ENCODE data around the gene RINT1. TPM values are rescaled to one million over a fixed set of nuclear protein-coding genes. Genes with fewer than 3 reads are reported as not detected.

Gene RINT1
- total RNA-seq, 1 donor from 2014 or later, result 14.6 TPM

DNA sequence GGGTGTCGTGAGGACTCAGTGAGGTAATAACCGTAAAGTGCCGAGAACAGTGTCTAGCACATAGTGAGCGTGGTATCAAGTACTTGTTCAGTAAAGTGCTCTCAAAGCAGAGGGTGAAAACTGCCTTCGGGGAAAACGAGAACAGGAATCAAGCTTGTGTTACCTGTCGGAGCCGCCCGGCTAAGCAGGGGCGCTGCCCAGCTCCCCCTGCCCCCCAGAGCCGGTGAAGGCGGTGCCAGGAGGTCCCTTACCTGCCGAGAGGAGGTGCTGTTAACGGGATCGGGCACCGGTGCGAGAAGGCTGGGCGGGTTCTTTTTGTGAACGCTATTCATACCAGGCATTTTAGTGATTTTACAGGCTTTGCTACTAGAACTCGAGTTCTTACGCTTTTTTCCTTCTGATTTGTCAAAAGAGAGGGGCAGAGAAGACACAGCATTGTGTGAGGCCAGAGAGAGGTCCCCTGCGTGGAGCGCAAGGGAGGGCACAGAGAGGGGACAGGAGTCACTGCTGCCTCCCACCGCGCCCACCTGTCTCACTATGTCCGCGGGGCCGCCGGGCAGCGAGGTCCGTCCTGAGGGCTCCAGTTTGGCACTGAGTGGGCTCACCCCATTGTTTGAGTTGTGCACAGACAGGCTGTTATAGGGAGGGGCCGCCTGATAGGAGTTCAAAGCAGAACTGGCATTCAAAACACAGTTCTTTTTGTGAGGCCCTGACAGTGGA is 81.8 kb downstream of the RINT1 start:
- Histone ChIP-seq H3K4me3 (ENCODE audit: low read length in 3 of 3) (no peak overlapping the region), H3K36me3 (ENCODE audit: control insufficient read depth in 3 of 3, insufficient read depth in 3 of 3, low read length in 3 of 3) (peaks cover 13 to 22% (median 15%) of the 10 kb centered on the region in 3 donors), H3K4me1 (ENCODE audit: control insufficient read depth in 3 of 3, insufficient read depth in 3 of 3, low read length in 3 of 3) (peaks cover 5 to 15% (median 8%) of the 10 kb centered on the region in 3 donors), H3K9ac (ENCODE audit: low read depth in 1 of 3, low read length in 3 of 3) (no peak overlapping the region), H3K9me3 (ENCODE audit: control insufficient read depth in 3 of 3, low read length in 3 of 3) (no peaks in the 10 kb centered on the region), H3K27ac (ENCODE audit: low read depth, low read length) (no peak overlapping the region), H3K27me3 (ENCODE audit: control insufficient read depth in 3 of 3, insufficient read depth in 3 of 3, low read length in 3 of 3) (no peaks in the 10 kb centered on the region)

DNA sequence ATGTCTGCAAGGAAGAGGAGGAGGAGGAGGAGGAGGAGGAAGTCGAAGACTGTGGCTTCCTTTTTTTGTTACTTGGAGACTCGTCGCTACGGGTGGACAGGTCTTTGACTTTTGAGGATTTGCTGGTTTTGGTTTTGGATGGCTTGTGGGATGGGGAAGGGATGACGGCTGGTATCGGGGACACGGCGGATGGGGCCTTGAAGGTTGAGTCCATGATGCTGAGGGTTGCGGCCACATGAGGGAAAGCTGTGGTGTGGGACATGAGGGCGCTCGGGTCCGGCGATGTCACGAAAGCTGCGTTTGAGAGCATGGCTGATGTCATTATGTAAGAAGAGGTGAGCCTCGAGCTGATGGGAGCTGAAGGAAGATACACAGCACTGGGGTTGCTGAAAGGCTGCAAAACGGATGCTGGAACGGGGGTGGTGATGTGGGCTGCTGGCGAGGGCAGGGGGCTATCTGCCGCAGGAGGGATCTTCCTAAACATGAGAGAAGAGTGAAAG is 82.4 kb downstream of the RINT1 start:
- H3K4me3 ChIP-seq (ENCODE audit: low read length in 3 of 3), result no peak overlapping the region
- no peaks in the 10 kb centered on the region for H3K9me3 ChIP-seq (ENCODE audit: control insufficient read depth in 3 of 3, low read length in 3 of 3)
- no peak overlapping the region for H3K9ac ChIP-seq (ENCODE audit: low read depth in 1 of 3, low read length in 3 of 3)
- peaks cover 13 to 22% (median 15%) of the 10 kb centered on the region in 3 donors for H3K36me3 ChIP-seq (ENCODE audit: control insufficient read depth in 3 of 3, insufficient read depth in 3 of 3, low read length in 3 of 3)
- no peaks in the 10 kb centered on the region for H3K27me3 ChIP-seq (ENCODE audit: control insufficient read depth in 3 of 3, insufficient read depth in 3 of 3, low read length in 3 of 3)
- peaks cover 5 to 15% (median 8%) of the 10 kb centered on the region in 3 donors for H3K4me1 ChIP-seq (ENCODE audit: control insufficient read depth in 3 of 3, insufficient read depth in 3 of 3, low read length in 3 of 3)
- H3K27ac ChIP-seq (ENCODE audit: low read depth, low read length), result no peak overlapping the region

Other genes with a start within 250 kb of the RINT1 start
- gene SRPK2, start 143.3 kb upstream of the RINT1 start, total RNA-seq, result 73.6 TPM
- 17.2 TPM for gene PUS7, start 9.9 kb upstream of the RINT1 start, total RNA-seq
- gene EFCAB10, start 49.3 kb downstream of the RINT1 start, total RNA-seq, result not detected

Data from skeletal muscle tissue (tissue), 4 donors.